ENCODE measurements around the gene FAM174C. TPM values are rescaled to one million over a fixed set of nuclear protein-coding genes. Genes with fewer than 3 reads are reported as not detected.
A peak's percentile ranks its signal among the peaks of the same experiment; 100 is the strongest.

FAM174C gene
- total and polyA plus RNA-seq, 2 donors from 2014 or later, result 35.3 to 94.7 TPM

DNA sequence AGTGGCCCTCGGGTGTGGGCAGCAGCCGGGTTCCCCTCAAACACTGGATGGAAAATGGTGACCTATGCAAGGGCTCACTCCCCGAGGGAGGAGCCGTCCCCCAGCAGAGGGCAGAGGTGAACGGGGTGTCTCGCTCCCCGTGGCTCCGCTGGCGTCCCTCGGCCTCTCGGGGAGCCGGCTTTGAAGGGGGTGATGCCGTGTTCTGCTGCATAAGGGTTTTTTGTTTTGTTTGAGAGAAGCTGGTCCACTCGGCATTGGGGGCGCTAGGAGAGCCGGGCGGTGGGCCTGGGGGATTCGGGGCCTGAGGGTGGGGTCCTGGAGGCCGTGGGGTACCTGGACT is 14.3 kb downstream of the FAM174C start:
- Histone ChIP-seq H3K9ac (ENCODE audit: low read length in 3 of 3) (no peak overlapping the region), H3K4me1 (ENCODE audit: control insufficient read depth in 2 of 3, insufficient read depth in 2 of 3, low read depth in 1 of 3, low read length in 3 of 3) (no peaks in the 10 kb centered on the region), H3K36me3 (ENCODE audit: control insufficient read depth in 2 of 3, insufficient read depth in 3 of 3, low read length in 3 of 3) (no peaks in the 10 kb centered on the region), H3K27ac (ENCODE audit: low read depth in 2 of 2, low read length in 2 of 2) (no peak overlapping the region), H3K9me3 (ENCODE audit: control insufficient read depth in 2 of 3, insufficient read depth in 1 of 3, low read length in 3 of 3) (no peaks in the 10 kb centered on the region), H3K4me3 (ENCODE audit: low read length in 3 of 3) (no peak overlapping the region), H3K27me3 (ENCODE audit: control insufficient read depth, insufficient read depth, low read length) (no peaks in the 10 kb centered on the region)
- intact Hi-C loops (cut with DNase I), result no loop called here
- no peak for FAIRE-seq
- TF ChIP-seq, protein P1, sequence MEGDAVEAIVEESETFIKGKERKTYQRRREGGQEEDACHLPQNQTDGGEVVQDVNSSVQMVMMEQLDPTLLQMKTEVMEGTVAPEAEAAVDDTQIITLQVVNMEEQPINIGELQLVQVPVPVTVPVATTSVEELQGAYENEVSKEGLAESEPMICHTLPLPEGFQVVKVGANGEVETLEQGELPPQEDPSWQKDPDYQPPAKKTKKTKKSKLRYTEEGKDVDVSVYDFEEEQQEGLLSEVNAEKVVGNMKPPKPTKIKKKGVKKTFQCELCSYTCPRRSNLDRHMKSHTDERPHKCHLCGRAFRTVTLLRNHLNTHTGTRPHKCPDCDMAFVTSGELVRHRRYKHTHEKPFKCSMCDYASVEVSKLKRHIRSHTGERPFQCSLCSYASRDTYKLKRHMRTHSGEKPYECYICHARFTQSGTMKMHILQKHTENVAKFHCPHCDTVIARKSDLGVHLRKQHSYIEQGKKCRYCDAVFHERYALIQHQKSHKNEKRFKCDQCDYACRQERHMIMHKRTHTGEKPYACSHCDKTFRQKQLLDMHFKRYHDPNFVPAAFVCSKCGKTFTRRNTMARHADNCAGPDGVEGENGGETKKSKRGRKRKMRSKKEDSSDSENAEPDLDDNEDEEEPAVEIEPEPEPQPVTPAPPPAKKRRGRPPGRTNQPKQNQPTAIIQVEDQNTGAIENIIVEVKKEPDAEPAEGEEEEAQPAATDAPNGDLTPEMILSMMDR (IDR thresholded peaks at IDR 0.05; ENCODE audit: borderline replicate concordance, extremely low read depth, insufficient read depth), result no peak
- DNase-seq, result peak in 1 of 5 donors; percentile 49

DNA sequence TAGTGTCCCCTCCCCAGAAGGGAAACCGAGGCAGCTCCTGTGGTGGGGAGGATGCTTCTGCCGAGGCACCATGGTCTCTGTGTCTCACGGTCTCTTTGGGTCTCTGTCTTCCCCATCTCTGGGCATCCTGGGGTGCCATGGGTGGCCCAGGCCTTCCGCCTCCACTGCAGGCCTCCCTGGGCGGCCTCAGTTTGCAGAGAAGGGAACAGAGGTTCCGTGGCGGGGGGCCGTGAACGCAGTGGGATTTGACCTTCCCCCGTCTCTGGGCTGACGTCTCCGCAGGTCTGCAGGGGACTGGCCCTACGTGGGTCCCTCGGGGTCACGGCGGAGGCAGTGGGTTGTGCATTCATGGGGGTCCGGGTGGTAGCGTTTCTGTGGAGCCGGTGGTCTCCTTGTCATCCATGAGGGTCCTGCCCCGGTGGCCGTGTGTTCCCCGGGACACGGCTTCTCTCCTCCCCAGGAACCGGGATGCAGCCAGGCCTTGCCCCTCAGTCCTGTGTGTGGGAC is 14.9 kb downstream of the FAM174C start:
- H3K27me3 ChIP-seq (ENCODE audit: control insufficient read depth, insufficient read depth, low read length), result no peaks in the 10 kb centered on the region
- no peaks in the 10 kb centered on the region for H3K9me3 ChIP-seq (ENCODE audit: control insufficient read depth in 2 of 3, insufficient read depth in 1 of 3, low read length in 3 of 3)
- no peak overlapping the region for H3K4me3 ChIP-seq (ENCODE audit: low read length in 3 of 3)
- H3K27ac ChIP-seq (ENCODE audit: low read depth in 2 of 2, low read length in 2 of 2), result no peak overlapping the region
- TF ChIP-seq, protein P1 (IDR thresholded peaks at IDR 0.05; ENCODE audit: borderline replicate concordance, extremely low read depth, insufficient read depth), result no peak
- peak in 1 of 5 donors; percentile 66 for DNase-seq
- H3K36me3 ChIP-seq (ENCODE audit: control insufficient read depth in 2 of 3, insufficient read depth in 3 of 3, low read length in 3 of 3), result no peaks in the 10 kb centered on the region
- H3K9ac ChIP-seq (ENCODE audit: low read length in 3 of 3), result no peak overlapping the region
- intact Hi-C loops (cut with DNase I), result no loop called here
- no peak for FAIRE-seq
- peaks cover 0 to under 1% (median 0%) of the 10 kb centered on the region in 3 donors for H3K4me1 ChIP-seq (ENCODE audit: control insufficient read depth in 2 of 3, insufficient read depth in 2 of 3, low read depth in 1 of 3, low read length in 3 of 3)

DNA sequence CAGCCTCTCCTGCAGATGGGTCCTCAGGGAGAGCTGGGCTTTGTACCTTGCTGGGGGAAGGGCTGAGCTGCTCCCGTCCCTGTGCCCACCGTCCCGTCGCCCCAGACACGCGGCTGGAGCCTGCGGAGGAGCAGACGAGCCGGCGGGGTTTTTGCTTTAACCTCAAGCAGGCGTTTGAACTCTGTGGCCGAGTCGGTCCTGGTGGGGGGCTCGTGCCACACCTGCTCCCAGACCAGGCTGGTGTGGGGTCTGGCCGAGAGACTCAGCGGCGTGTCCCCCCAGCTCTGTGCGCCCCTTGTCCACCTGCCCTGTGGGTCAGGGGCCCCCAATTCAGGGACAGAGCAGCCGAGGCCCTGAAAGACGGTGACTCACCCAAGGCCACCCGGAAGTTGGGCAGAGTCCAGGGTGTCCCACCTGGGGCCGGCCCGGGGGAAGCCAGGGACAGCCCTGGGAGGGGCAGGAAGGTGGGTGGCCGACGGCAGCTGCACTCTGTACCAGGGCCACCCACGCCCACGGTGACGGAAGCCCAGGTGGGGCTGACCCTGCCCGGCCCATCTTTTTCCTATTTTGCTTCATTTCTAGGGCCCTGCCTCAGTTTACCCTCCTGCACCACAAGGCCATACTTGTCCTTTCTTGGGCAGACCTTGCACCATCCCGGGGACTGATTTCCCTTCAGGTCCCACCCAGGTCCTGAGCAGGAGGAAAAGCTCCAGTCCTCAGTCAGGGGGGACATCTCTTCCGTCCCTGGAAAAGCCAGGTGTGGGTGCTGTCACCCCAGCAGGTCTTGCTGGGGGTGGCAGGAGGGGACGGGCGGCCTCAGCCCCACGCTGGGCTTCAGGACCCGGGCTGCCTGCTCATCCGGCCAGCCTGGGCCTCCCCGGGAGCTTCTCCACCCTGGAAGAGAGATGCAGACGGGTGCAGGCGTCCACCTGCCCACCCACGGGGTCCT is 15.6 kb downstream of the FAM174C start:
- DNase-seq, result peak in 1 of 5 donors; percentile 75
- no peak overlapping the region for H3K4me3 ChIP-seq (ENCODE audit: low read length in 3 of 3)
- H3K27ac ChIP-seq (ENCODE audit: low read depth in 2 of 2, low read length in 2 of 2), result no peak overlapping the region
- TF ChIP-seq, protein P1 (IDR thresholded peaks at IDR 0.05; ENCODE audit: borderline replicate concordance, extremely low read depth, insufficient read depth), result no peak
- no peaks in the 10 kb centered on the region for H3K27me3 ChIP-seq (ENCODE audit: control insufficient read depth, insufficient read depth, low read length)
- FAIRE-seq, result no peak
- H3K9me3 ChIP-seq (ENCODE audit: control insufficient read depth in 2 of 3, insufficient read depth in 1 of 3, low read length in 3 of 3), result no peaks in the 10 kb centered on the region
- intact Hi-C loops (cut with DNase I), result no loop called here
- no peaks in the 10 kb centered on the region for H3K36me3 ChIP-seq (ENCODE audit: control insufficient read depth in 2 of 3, insufficient read depth in 3 of 3, low read length in 3 of 3)
- H3K9ac ChIP-seq (ENCODE audit: low read length in 3 of 3), result no peak overlapping the region
- peaks cover 0 to 3% (median 0%) of the 10 kb centered on the region in 3 donors for H3K4me1 ChIP-seq (ENCODE audit: control insufficient read depth in 2 of 3, insufficient read depth in 2 of 3, low read depth in 1 of 3, low read length in 3 of 3)

Data from kidney (tissue), 14 donors.